Glutamatergic neuron (in vitro differentiated cells): Measurements from ENCODE around the gene KIRREL1. TPM values are rescaled to one million over a fixed set of nuclear protein-coding genes. Genes with fewer than 3 reads are reported as not detected.

Source experiments
- DNase-seq: peaks from one replicate; pipeline ENCODE4 v3.0.0; 2022
- H3K27ac Mint-ChIP-seq: one replicate; pipeline ENCODE4 v1.8.0; 2020; ENCODE audit warnings: mild to moderate bottlenecking, mixed read lengths, inconsistent platforms; ENCODE audit not compliant: unreplicated experiment
- H3K27me3 Mint-ChIP-seq: one replicate; pipeline ENCODE4 v1.8.0; 2020; ENCODE audit warnings: mild to moderate bottlenecking, moderate library complexity, mixed read lengths, inconsistent platforms; ENCODE audit not compliant: unreplicated experiment
- H3K36me3 Mint-ChIP-seq: one replicate; pipeline ENCODE4 v1.8.0; 2020; ENCODE audit warnings: mild to moderate bottlenecking, mixed read lengths, inconsistent platforms; ENCODE audit not compliant: unreplicated experiment
- H3K4me1 Mint-ChIP-seq: one replicate; pipeline ENCODE4 v1.8.0; 2020; ENCODE audit warnings: mild to moderate bottlenecking, low read depth, mixed read lengths, inconsistent platforms; ENCODE audit not compliant: unreplicated experiment
- H3K4me3 Mint-ChIP-seq: one replicate; pipeline ENCODE4 v1.8.0; 2020; ENCODE audit warnings: mild to moderate bottlenecking, mixed read lengths, inconsistent platforms; ENCODE audit not compliant: unreplicated experiment
- H3K9me3 Mint-ChIP-seq: one replicate; pipeline ENCODE4 v1.8.0; 2020; ENCODE audit warnings: mild to moderate bottlenecking, moderate library complexity, mixed read lengths, inconsistent platforms; ENCODE audit not compliant: unreplicated experiment
- total RNA-seq: library from RNA; stranded (reverse); fragmentation: NEBNext Ultra II Directional; extraction: Animal tissue kit (Norgen Biotek cat#: 25700); gene quantifications from one replicate; pipeline ENCODE4 v1.2.1, GENCODE V29; 2021; ENCODE audit not compliant: unreplicated experiment
- TF ChIP-seq, protein P1 (sequence below): fragments of 200-600 bp; sonication (generic); IDR thresholded peaks from one replicate; pipeline ENCODE4 v1.5.0; 2021; ENCODE audit not compliant: partially characterized antibody, unreplicated experiment

The KIRREL1 gene
- total RNA-seq, 1 donor from 2014 or later: 8.1 TPM

DNA sequence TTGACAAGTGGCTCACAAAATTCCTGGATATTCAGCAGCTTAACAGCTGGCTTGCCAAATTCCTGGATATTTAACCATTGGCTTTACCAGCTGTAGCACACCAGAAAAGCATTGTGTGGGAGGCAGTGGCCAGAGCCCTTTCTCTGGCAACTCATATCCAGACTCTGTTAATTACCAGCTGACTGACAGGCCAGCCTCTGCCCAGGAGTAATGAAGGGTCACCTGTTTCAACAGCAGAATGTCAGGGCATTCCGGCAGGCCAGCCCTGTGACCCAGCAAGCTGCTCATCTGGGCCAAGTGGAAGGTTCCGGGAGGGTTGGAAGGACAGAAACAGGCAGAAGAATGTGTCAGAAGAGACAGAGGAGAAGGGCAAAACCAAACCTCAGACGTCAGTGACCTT, 35.2 kb upstream of the KIRREL1 start:
- no peak overlapping the region for H3K27ac Mint-ChIP-seq
- no peaks in the 10 kb centered on the region for H3K9me3 Mint-ChIP-seq
- no peak overlapping the region for H3K4me3 Mint-ChIP-seq
- TF ChIP-seq, protein P1, sequence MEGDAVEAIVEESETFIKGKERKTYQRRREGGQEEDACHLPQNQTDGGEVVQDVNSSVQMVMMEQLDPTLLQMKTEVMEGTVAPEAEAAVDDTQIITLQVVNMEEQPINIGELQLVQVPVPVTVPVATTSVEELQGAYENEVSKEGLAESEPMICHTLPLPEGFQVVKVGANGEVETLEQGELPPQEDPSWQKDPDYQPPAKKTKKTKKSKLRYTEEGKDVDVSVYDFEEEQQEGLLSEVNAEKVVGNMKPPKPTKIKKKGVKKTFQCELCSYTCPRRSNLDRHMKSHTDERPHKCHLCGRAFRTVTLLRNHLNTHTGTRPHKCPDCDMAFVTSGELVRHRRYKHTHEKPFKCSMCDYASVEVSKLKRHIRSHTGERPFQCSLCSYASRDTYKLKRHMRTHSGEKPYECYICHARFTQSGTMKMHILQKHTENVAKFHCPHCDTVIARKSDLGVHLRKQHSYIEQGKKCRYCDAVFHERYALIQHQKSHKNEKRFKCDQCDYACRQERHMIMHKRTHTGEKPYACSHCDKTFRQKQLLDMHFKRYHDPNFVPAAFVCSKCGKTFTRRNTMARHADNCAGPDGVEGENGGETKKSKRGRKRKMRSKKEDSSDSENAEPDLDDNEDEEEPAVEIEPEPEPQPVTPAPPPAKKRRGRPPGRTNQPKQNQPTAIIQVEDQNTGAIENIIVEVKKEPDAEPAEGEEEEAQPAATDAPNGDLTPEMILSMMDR: no peak
- no peaks in the 10 kb centered on the region for H3K36me3 Mint-ChIP-seq
- DNase-seq: no peak
- H3K27me3 Mint-ChIP-seq: peaks cover 3% of the 10 kb centered on the region
- no peaks in the 10 kb centered on the region for H3K4me1 Mint-ChIP-seq

DNA sequence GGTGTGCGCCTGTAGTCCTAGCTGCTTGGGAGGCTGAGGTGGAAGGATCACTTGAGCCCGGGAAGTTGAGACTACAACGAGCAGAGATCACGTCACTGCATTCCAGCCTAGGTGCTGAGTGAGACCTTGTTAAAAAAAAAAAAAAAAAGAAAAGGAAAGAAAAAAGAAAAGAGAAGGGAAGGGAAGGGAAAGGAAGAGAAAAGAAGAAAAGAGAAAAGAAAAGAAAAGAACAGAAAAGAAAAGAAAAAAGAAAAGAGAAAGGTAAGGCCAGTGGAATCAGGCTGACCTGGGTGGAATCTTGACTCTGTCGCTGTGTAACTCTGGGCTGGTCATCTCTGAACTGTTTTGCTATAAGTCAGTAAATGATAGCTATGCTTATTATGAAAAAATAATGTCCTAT, 33.7 kb upstream of the KIRREL1 start:
- no peak for DNase-seq
- Mint-ChIP-seq H3K9me3 (no peaks in the 10 kb centered on the region), H3K4me1 (no peaks in the 10 kb centered on the region), H3K27me3 (peaks cover 3% of the 10 kb centered on the region), H3K4me3 (no peak overlapping the region), H3K27ac (no peak overlapping the region), H3K36me3 (no peaks in the 10 kb centered on the region)
- TF ChIP-seq, protein P1: no peak

DNA sequence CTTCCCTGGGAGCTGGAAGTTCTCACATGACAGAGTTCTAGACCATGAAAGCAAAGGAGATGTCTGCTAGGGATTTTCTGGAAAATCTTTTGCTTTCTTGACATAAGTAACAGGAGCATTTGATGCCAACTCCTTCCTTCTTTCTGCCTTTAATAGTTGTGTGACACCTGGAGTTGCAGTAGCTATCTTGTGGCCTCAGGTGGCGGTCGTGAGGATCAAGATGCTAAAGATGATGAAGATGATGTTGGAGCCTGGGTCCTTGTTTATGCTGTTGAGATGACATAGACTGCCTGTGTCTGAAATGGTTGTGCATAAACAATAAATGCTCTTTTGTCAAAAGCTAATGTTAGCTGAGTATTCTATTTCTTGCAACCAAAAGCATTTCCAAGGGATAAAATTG, 32.7 kb upstream of the KIRREL1 start:
- no peak for DNase-seq
- TF ChIP-seq, protein P1: no peak
- Mint-ChIP-seq H3K4me1 (peaks cover 3% of the 10 kb centered on the region), H3K4me3 (no peak overlapping the region), H3K36me3 (no peaks in the 10 kb centered on the region), H3K27ac (no peak overlapping the region), H3K27me3 (peaks cover 3% of the 10 kb centered on the region), H3K9me3 (no peaks in the 10 kb centered on the region)

DNA sequence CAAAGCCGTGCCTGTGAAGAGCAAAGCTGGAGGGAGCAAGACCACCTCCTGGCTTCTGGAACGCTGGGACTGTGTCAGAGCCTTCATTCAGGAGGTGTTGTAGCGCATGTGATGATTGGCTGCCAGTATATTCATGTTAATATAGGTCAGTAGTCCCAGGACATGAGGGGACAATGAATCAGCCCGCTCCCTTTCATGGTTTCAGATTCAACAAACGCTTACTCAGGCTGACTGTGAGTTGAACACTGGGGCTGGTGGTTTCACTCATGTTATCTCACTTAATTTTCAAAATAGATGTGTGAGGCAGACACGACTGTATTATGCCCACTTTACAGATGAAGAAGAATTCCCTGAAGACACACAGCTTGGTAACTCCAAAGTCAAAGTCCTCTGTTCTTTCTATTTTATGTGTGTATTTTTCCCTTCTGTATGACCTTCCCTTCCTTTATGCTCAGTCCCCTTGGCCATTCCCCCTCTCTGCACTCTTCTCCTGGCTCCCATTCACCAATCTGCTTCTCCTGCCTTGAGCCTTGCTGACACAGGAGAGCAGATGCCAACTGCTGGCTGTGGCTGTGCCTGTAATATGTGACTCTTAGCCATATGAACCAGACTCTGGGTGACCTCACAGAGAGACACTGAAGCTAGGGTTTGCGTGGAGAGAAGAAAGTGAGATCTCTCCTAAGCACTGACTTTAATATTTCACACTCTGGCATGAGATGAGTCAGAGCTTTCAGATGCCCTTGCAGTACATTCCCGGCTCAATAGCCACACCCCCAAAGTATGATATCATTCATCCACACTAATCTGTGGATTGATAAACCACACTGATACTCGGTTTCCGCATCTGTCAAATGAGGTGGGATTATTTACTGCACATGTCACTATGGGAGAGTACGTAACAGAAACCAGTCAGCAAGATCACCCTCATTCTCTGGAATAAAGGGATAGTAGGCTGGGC, 31.4 kb upstream of the KIRREL1 start:
- no peak overlapping the region for H3K27ac Mint-ChIP-seq
- no peak overlapping the region for H3K4me3 Mint-ChIP-seq
- peaks cover 6% of the 10 kb centered on the region for H3K4me1 Mint-ChIP-seq

More for the DNA sequence above, 31.4 kb upstream of the KIRREL1 start:
- H3K27me3 Mint-ChIP-seq: peaks cover 6% of the 10 kb centered on the region
- H3K9me3 Mint-ChIP-seq: no peaks in the 10 kb centered on the region
- TF ChIP-seq, protein P1: no peak
- H3K36me3 Mint-ChIP-seq: no peaks in the 10 kb centered on the region
- no peak for DNase-seq
